OCI-LY7 (cell line): Measurements from ENCODE around the gene ZNF22.

Experiments
- EZH2phosphoT487 ChIP-seq: fragments of 200-600 bp; sonication (generic); IDR thresholded peaks from 2 replicates; pipeline ENCODE4 v1.6.1; 2018; ENCODE audit warnings: low read depth, borderline replicate concordance, mild to moderate bottlenecking, mixed run types, antibody characterized with exemption, low read length, moderate library complexity, mixed read lengths
- TF ChIP-seq, protein P1 (sequence below): fragments of 200-600 bp; sonication (generic); conservative IDR thresholded peaks from 2 replicates; pipeline ENCODE4 v1.5.1; 2014; ENCODE audit warnings: mild to moderate bottlenecking, antibody characterized with exemption, low read length, moderate library complexity, mixed read lengths

DNA sequence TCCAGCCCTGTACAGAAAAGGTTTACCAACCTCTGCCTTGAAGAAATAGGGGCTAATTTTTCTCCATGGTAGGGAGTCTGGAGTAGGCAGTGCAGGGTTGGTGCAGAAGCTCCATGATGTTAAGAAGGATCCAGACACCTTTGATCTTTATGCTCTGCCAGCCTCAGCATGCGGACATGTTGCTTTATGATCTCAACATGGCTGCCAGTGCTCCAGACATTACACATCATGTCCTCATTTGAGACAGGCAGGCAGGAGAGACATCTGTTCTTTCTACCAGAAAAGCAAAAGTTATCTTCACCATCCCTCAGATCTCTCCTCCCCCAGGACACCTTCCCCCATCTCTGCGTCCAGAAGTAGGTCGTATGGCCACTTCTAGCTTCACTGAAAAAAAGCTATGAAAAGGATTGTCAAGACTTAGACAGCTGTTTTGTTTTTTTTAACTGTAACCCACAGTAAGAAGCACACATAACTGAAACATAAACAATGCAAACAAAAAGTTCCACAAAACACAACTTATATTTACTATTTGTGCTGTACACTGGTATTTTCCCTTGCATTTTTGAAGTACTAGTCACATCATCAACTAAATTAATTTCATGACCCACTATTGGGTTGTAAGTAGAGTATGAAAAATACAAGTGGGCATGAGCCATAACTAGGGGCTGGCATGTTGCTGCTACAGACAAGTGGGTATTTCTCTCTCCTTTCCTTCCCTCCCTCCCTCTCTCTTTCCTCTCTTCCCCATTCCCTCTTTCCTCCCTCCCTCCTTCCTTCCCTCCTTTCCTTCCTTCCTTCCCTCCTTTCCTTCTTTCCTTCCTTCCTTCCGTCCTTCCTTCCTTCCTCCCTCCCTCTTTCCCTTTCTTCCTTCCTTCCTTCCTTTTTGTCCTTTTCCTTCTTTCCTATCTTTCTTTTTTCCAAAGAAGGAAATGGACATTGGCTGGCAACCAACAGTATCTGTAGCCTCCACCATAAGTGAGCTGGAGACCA lies 43.7 kb upstream of the ZNF22 start:
- TF ChIP-seq, protein P1, sequence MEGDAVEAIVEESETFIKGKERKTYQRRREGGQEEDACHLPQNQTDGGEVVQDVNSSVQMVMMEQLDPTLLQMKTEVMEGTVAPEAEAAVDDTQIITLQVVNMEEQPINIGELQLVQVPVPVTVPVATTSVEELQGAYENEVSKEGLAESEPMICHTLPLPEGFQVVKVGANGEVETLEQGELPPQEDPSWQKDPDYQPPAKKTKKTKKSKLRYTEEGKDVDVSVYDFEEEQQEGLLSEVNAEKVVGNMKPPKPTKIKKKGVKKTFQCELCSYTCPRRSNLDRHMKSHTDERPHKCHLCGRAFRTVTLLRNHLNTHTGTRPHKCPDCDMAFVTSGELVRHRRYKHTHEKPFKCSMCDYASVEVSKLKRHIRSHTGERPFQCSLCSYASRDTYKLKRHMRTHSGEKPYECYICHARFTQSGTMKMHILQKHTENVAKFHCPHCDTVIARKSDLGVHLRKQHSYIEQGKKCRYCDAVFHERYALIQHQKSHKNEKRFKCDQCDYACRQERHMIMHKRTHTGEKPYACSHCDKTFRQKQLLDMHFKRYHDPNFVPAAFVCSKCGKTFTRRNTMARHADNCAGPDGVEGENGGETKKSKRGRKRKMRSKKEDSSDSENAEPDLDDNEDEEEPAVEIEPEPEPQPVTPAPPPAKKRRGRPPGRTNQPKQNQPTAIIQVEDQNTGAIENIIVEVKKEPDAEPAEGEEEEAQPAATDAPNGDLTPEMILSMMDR = no peak
- no peak for TF ChIP-seq EZH2phosphoT487
